ENCODE measurements around the gene LYRM7. TPM values are rescaled to one million over a fixed set of nuclear protein-coding genes. Genes with fewer than 3 reads are reported as not detected.

Gene LYRM7
- total RNA-seq, 4 donors from 2014 or later: 7.1 to 11.4 (median 9.7) TPM

GRCh38 chr5:131165119-131165727, 5.5 kb upstream of the LYRM7 start, which contains the start of gene HINT1:
HINT1 (minus strand) TSS chr5:131165256; CDS start chr5:131165205, 51 bp downstream.
- no peak for TF ChIP-seq CTCF (IDR thresholded peaks at IDR 0.05; ENCODE audit: low read depth)

- no peak for TF ChIP-seq CTCF (IDR thresholded peaks at IDR 0.05; ENCODE audit: low read depth)
Observed at GRCh38 chr5:131167615-131168014, 3.1 kb upstream of the LYRM7 start.

GRCh38 chr5:131169810-131170539, 769 bp upstream of the LYRM7 start:
- TF ChIP-seq CTCF (IDR thresholded peaks at IDR 0.05; ENCODE audit: low read depth): no peak

GRCh38 chr5:131171276-131171810, 599 bp downstream of the LYRM7 start:
- no peak for TF ChIP-seq CTCF (IDR thresholded peaks at IDR 0.05; ENCODE audit: low read depth)

GRCh38 chr5:131180407-131180806, 9.7 kb downstream of the LYRM7 start:
- TF ChIP-seq CTCF (IDR thresholded peaks at IDR 0.05; ENCODE audit: low read depth): no peak

GRCh38 chr5:131182839-131183238, 12.1 kb downstream of the LYRM7 start:
- no peak for TF ChIP-seq CTCF (IDR thresholded peaks at IDR 0.05; ENCODE audit: low read depth)

GRCh38 chr5:131185523-131186104, 14.9 kb downstream of the LYRM7 start:
- no peak for TF ChIP-seq CTCF (IDR thresholded peaks at IDR 0.05; ENCODE audit: low read depth)

Data from subcutaneous adipose tissue (tissue), 4 donors.